Stimulated activated CD4-positive, alpha-beta T cell treated with anti-CD3 and anti-CD28 coated beads, Interleukin-12 subunit alpha, Interleukin-12 subunit beta, amount 100 ng/mL, for 48 hours (primary cell): ENCODE measurements around the gene PEDS1.
"Not testable (repeated sequence)": the region's sequence is repeated elsewhere in the genome, so short reads cannot be mapped to it uniquely, and the experiment has no call there.

Experiments
- DNase-seq, 3 donors: peaks; one replicate each; pipeline ENCODE4 v3.0.0-alpha.2; 2020; ENCODE audit warnings: low read depth in 2 of 3, low spot score in 1 of 3

Gene PEDS1

GRCh38 chr20:50163570-50164317, 10.2 kb upstream of the PEDS1 start:
- DNase-seq: no peak

GRCh38 chr20:50161494-50161893, 8.0 kb upstream of the PEDS1 start:
- DNase-seq: not testable (repeated sequence)

- no peak for DNase-seq
These were observed 397 bp downstream of the PEDS1 start for GRCh38 chr20:50153153-50153499.

- no peak for DNase-seq
These were observed 950 bp downstream of the PEDS1 start for GRCh38 chr20:50152394-50153152.

GRCh38 chr20:50151034-50151743, 2.3 kb downstream of the PEDS1 start:
- no peak for DNase-seq

- no peak for DNase-seq
These were observed 3.9 kb downstream of the PEDS1 start for GRCh38 chr20:50149481-50150254.

- peak; percentile 55 to 61 (median 56) for DNase-seq
These were observed 6.5 kb downstream of the PEDS1 start for GRCh38 chr20:50146732-50147662.

GRCh38 chr20:50146214-50146613, 7.3 kb downstream of the PEDS1 start:
- no peak for DNase-seq

- DNase-seq: no peak
These were observed 8.0 kb downstream of the PEDS1 start for GRCh38 chr20:50145566-50145965.

GRCh38 chr20:50144362-50144761, 9.2 kb downstream of the PEDS1 start:
- DNase-seq: no peak

- DNase-seq: no peak
These were observed 10.7 kb downstream of the PEDS1 start for GRCh38 chr20:50142812-50143211.

GRCh38 chr20:50141811-50142561, 11.5 kb downstream of the PEDS1 start:
- DNase-seq: no peak

GRCh38 chr20:50141018-50141675, 12.4 kb downstream of the PEDS1 start:
- no peak for DNase-seq

- DNase-seq: no peak
These were observed 13.1 kb downstream of the PEDS1 start for GRCh38 chr20:50140339-50140859.

GRCh38 chr20:50138479-50139393, 14.8 kb downstream of the PEDS1 start:
- no peak for DNase-seq

GRCh38 chr20:50138120-50138478, 15.4 kb downstream of the PEDS1 start:
- no peak for DNase-seq

- not testable (repeated sequence) for DNase-seq
These were observed 15.8 kb downstream of the PEDS1 start for GRCh38 chr20:50137702-50138101.
